ENCODE results near the gene PHF20. TPM values are rescaled to one million over a fixed set of nuclear protein-coding genes. Genes with fewer than 3 reads are reported as not detected.
A peak's percentile ranks its signal among the peaks of the same experiment; 100 is the strongest.

The PHF20 gene
- total and polyA plus RNA-seq, 2 of the 13 experiments (the other 11 are each of a cell fraction or from before 2014, with no cell fraction given), result 22.8 to 34.1 TPM

- TF ChIP-seq PAXIP1 (CRISPR knock-in tag; conservative IDR thresholded peaks at IDR 0.05) (no peak), RBFOX2 (IDR thresholded peaks at IDR 0.05; ENCODE audit: low read depth, low read length) (peak; percentile 59), MAFF (IDR thresholded peaks at IDR 0.05; ENCODE audit: low read depth, low read length) (no peak), EEA1 (CRISPR knock-in tag; IDR thresholded peaks at IDR 0.05; ENCODE audit: borderline replicate concordance) (no peak), JUNB (CRISPR knock-in tag; IDR thresholded peaks at IDR 0.05; ENCODE audit: borderline replicate concordance) (no peak), ATF4 (CRISPR knock-in tag; IDR thresholded peaks at IDR 0.05) (peak in 1 of 2 experiments; percentile 8; a peak in 1 of 4 replicates), ZBTB34 (CRISPR knock-in tag; IDR thresholded peaks at IDR 0.05) (no peak), FOXO4 (CRISPR knock-in tag; conservative IDR thresholded peaks at IDR 0.05) (0 out of 2 replicates have a peak, but pooled peaks have one; percentile 72), NFYB (CRISPR knock-in tag; IDR thresholded peaks at IDR 0.05) (no peak), ZNF619 (CRISPR knock-in tag; IDR thresholded peaks at IDR 0.05) (no peak), ZNF414 (CRISPR knock-in tag; IDR thresholded peaks at IDR 0.05) (no peak), HMGXB3 (CRISPR knock-in tag; IDR thresholded peaks at IDR 0.05; ENCODE audit: borderline replicate concordance) (no peak), SSRP1 (CRISPR knock-in tag; IDR thresholded peaks at IDR 0.05) (0 out of 2 replicates have a peak, but pooled peaks have one; percentile 43)
Observed at GRCh38 chr20:35735826-35736470, 35.9 kb upstream of the PHF20 start (continued).
